ENCODE results near the gene WDR86. TPM values are rescaled to one million over a fixed set of nuclear protein-coding genes. Genes with fewer than 3 reads are reported as not detected.
A peak's percentile ranks its signal among the peaks of the same experiment; 100 is the strongest.

The WDR86 gene
- polyA plus RNA-seq, 2 of the 4 experiments (the other 2 are of a cell fraction) = 0.17 to 0.19 TPM

DNA sequence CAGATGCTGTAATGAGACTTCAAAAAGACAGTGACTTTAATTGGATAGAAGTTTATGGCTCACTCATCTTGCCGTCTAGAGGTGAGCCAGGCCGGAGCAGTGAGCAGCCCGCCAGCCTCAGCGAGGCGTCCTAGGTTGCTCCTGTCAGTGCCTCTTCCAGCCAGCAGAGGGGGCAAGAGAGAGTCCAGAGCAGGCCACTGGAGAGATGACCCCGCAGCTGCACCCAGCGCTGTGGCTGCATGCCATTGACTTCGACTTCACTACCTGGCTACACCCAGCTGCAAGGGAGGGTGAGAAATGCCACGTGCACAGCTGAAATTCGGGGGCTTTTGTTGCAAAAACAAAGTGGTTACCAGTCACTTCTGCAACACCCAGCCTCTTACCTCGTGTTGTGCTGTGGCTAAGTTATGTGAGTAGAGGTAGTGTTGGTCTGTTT, 41.7 kb downstream of the WDR86 start:
- FAIRE-seq (no peak), DNase-seq (ENCODE audit: low read depth in 1 of 2, low spot score in 1 of 2) (peak; percentile 76 to 77), ATAC-seq (peak; percentile 99 to 100)
- CTCF ChIA-PET = interaction anchor here (0.6 to 21.5 kb wide), 34 partner anchors 8 to 429 kb away, joined by 3 to 438 read pairs (median 6); partner anchors contain the start of gene CRYGN
- POLR2A ChIA-PET = interaction anchor here (0.9 kb wide), 1 partner anchor 152 kb away, joined by 5 read pairs; the partner anchor contains the start of gene RHEB
- no peak for TF ChIP-seq PBX3 (IDR thresholded peaks at IDR 0.05)
- peak; percentile 97 for TF ChIP-seq SMC3 (IDR thresholded peaks at IDR 0.05)
- TF ChIP-seq, protein P1, sequence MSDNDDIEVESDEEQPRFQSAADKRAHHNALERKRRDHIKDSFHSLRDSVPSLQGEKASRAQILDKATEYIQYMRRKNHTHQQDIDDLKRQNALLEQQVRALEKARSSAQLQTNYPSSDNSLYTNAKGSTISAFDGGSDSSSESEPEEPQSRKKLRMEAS (IDR thresholded peaks at IDR 0.05) = peak; percentile 63
- no peak for TF ChIP-seq ESRRA (IDR thresholded peaks at IDR 0.05; ENCODE audit: borderline replicate concordance, low read length)
- no peak for TF ChIP-seq FOSB (CRISPR knock-in tag; IDR thresholded peaks at IDR 0.05)
- peak; percentile 85 to 89 for TF ChIP-seq RAD21 (conservative IDR thresholded peaks at IDR 0.05 in 1 of 2, IDR thresholded peaks at IDR 0.05 in 1 of 2)
- peak; percentile 90 for TF ChIP-seq CTCF (IDR thresholded peaks at IDR 0.05)
- TF ChIP-seq ZFP36 (IDR thresholded peaks at IDR 0.05; ENCODE audit: borderline replicate concordance, partially characterized antibody) = no peak
- H3K4me3 ChIP-seq = no peak overlapping the region
- peaks cover 4% of the 10 kb centered on the region for H3K4me1 ChIP-seq
- no peaks in the 10 kb centered on the region for H3K9me3 ChIP-seq
- H3K4me2 ChIP-seq = no peak overlapping the region
- H3K27ac ChIP-seq = peak overlapping the region in 1 of 2 experiments; percentile 32; a peak in 1 of 6 replicates
- WGBS (ENCODE audit: missing lambda C conversion rate) = 9% methylated on average over 11 of the region's 11 CpGs

DNA sequence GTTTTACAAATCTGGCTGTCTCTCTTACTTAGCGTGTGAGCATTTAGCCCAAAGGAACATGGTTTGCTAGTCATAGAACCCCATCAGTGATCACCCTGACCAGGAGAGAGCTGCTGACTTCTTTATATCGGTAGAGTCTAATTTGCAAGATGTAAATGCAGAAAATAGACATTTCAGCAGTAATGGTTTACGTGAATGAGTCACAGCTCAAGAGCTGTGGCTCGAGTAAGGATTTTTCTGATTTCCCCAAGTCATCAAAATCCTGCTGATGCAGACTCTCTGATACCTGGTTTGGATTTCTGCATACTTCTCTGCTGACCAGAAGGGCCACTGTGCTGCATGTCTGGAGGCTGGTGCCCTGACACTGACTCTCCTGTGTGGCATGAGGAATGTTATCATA, 42.6 kb downstream of the WDR86 start:
- TF ChIP-seq JUN (IDR thresholded peaks at IDR 0.05) = no peak
- TF ChIP-seq, protein P2, sequence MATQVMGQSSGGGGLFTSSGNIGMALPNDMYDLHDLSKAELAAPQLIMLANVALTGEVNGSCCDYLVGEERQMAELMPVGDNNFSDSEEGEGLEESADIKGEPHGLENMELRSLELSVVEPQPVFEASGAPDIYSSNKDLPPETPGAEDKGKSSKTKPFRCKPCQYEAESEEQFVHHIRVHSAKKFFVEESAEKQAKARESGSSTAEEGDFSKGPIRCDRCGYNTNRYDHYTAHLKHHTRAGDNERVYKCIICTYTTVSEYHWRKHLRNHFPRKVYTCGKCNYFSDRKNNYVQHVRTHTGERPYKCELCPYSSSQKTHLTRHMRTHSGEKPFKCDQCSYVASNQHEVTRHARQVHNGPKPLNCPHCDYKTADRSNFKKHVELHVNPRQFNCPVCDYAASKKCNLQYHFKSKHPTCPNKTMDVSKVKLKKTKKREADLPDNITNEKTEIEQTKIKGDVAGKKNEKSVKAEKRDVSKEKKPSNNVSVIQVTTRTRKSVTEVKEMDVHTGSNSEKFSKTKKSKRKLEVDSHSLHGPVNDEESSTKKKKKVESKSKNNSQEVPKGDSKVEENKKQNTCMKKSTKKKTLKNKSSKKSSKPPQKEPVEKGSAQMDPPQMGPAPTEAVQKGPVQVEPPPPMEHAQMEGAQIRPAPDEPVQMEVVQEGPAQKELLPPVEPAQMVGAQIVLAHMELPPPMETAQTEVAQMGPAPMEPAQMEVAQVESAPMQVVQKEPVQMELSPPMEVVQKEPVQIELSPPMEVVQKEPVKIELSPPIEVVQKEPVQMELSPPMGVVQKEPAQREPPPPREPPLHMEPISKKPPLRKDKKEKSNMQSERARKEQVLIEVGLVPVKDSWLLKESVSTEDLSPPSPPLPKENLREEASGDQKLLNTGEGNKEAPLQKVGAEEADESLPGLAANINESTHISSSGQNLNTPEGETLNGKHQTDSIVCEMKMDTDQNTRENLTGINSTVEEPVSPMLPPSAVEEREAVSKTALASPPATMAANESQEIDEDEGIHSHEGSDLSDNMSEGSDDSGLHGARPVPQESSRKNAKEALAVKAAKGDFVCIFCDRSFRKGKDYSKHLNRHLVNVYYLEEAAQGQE (IDR thresholded peaks at IDR 0.05) = no peak
- peak; percentile 45 for TF ChIP-seq MAFK (IDR thresholded peaks at IDR 0.05; ENCODE audit: partially characterized antibody)
- Histone ChIP-seq H3K9me3 (no peaks in the 10 kb centered on the region), H3K4me2 (no peak overlapping the region), H3K4me1 (peaks cover 4% of the 10 kb centered on the region), H3K27ac (no peak overlapping the region), H3K4me3 (no peak overlapping the region)
- ChIA-PET POLR2A (no interaction called here), CTCF (interaction anchor here (0.6 to 21.5 kb wide), 15 partner anchors 9 to 392 kb away, joined by 3 to 438 read pairs (median 8); partner anchors contain the start of gene CRYGN)
- no peak for FAIRE-seq
- 86% methylated on average over 4 of the region's 4 CpGs for WGBS (ENCODE audit: missing lambda C conversion rate)
- ATAC-seq = peak in 1 of 2 experiments; percentile 11; a peak in 2 of 6 replicates
- DNase-seq (ENCODE audit: low read depth in 1 of 2, low spot score in 1 of 2) = no peak

- Histone ChIP-seq H3K4me3 (no peak overlapping the region), H3K27ac (no peak overlapping the region), H3K4me2 (no peak overlapping the region), H3K9me3 (no peaks in the 10 kb centered on the region), H3K4me1 (peaks cover 4% of the 10 kb centered on the region)
- TF ChIP-seq TFCP2L1 (CRISPR knock-in tag; IDR thresholded peaks at IDR 0.05) = no peak
- no peak for TF ChIP-seq CHD4 (IDR thresholded peaks at IDR 0.05; ENCODE audit: borderline replicate concordance)
- TF ChIP-seq, protein P3, sequence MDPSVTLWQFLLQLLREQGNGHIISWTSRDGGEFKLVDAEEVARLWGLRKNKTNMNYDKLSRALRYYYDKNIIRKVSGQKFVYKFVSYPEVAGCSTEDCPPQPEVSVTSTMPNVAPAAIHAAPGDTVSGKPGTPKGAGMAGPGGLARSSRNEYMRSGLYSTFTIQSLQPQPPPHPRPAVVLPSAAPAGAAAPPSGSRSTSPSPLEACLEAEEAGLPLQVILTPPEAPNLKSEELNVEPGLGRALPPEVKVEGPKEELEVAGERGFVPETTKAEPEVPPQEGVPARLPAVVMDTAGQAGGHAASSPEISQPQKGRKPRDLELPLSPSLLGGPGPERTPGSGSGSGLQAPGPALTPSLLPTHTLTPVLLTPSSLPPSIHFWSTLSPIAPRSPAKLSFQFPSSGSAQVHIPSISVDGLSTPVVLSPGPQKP (IDR thresholded peaks at IDR 0.05; ENCODE audit: low read depth, low read length) = no peak
- TF ChIP-seq MAZ (IDR thresholded peaks at IDR 0.05; ENCODE audit: borderline replicate concordance, low read depth, low read length) = no peak
- TF ChIP-seq EHMT2 (IDR thresholded peaks at IDR 0.05; ENCODE audit: low read depth) = no peak
- no peak for TF ChIP-seq ZFP36 (IDR thresholded peaks at IDR 0.05; ENCODE audit: borderline replicate concordance, partially characterized antibody)
- TF ChIP-seq KDM1A (IDR thresholded peaks at IDR 0.05; ENCODE audit: low read depth) = no peak
- TF ChIP-seq HDAC2 (IDR thresholded peaks at IDR 0.05) = no peak
- TF ChIP-seq POLR2AphosphoS2 (conservative IDR thresholded peaks at IDR 0.05; ENCODE audit: low read length) = no peak
- TF ChIP-seq RNF2 (IDR thresholded peaks at IDR 0.05; ENCODE audit: borderline replicate concordance, low read depth) = no peak
- TF ChIP-seq JUNB (IDR thresholded peaks at IDR 0.05) = no peak
- TF ChIP-seq HOXB5 (CRISPR knock-in tag; IDR thresholded peaks at IDR 0.05) = no peak
- TF ChIP-seq ZSCAN20 (CRISPR knock-in tag; IDR thresholded peaks at IDR 0.05) = no peak
- ATAC-seq (no peak), FAIRE-seq (no peak), DNase-seq (ENCODE audit: low read depth in 1 of 2, low spot score in 1 of 2) (no peak)
- CTCF ChIA-PET = interaction anchor here (0.6 to 21.5 kb wide), 15 partner anchors 10 to 397 kb away, joined by 3 to 438 read pairs (median 4); partner anchors contain the start of gene CRYGN
- 79% methylated on average over 5 of the region's 5 CpGs for WGBS (ENCODE audit: missing lambda C conversion rate)
- POLR2A ChIA-PET = no interaction called here
Measured at GRCh38 chr7:151366880-151367222, 43.0 kb downstream of the WDR86 start.

Measured in A549 (cell line).